Stimulated activated CD4-positive, alpha-beta T cell treated with anti-CD3 and anti-CD28 coated beads, Interleukin-1b, Interleukin-23, amount 100 ng/mL, for 48 hours (primary cell): ENCODE results near the gene ARHGEF17.

Experiments used
- DNase-seq: peaks from one replicate; pipeline ENCODE4 v3.0.0-alpha.2; 2020

The ARHGEF17 gene

GRCh38 chr11:73315293-73316020, 7.4 kb downstream of the ARHGEF17 start:
- no peak for DNase-seq

DNA sequence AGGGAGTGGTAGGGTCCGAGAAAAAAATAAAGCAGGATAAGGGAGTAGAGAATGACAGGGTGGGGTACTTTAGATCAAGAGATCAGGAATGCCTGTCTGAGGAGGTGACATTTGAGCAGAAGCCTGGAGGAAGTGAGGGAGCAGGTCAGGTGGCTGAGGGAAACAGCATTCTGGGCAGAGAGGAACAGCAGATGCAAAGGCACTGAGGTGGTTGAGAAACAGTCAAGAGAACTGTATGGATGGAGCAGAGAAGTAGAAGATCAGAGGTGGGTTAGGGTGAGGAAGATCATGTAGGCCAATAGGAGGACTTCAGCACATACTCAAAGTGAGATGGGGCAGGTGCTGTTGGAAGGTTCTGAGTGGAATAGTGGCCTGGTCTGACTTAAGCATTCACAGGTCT, 8.3 kb downstream of the ARHGEF17 start:
- DNase-seq = no peak

DNA sequence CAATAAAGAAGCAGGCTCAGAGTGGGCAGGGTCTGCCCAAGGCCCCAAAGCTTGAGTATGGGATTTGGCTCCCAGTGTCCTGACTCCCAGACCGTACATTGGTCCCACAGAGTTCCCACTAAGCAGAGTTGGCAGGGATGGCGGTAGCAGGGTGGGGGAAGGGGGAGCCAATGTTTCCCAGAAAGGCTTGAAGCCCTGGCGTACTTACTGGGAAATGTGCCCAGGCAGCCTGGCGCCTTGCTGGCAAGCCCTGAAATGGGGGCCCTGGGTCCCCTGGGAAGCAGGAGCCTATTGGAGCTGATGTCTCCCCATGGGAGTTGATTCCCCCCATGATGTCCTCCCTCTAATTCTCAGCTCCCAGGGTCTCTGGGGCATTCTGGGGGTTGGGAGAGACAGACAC, 9.3 kb downstream of the ARHGEF17 start:
- no peak for DNase-seq

GRCh38 chr11:73317803-73318202, 9.7 kb downstream of the ARHGEF17 start:
- DNase-seq = no peak

- no peak for DNase-seq
Observed at GRCh38 chr11:73318501-73319011, 10.5 kb downstream of the ARHGEF17 start.

GRCh38 chr11:73320763-73321603, 12.9 kb downstream of the ARHGEF17 start:
- no peak for DNase-seq

- no peak for DNase-seq
Observed at GRCh38 chr11:73321604-73322381, 13.7 kb downstream of the ARHGEF17 start.

- no peak for DNase-seq
Observed at GRCh38 chr11:73322382-73323306, 14.6 kb downstream of the ARHGEF17 start.

- no peak for DNase-seq
Observed at GRCh38 chr11:73323464-73323863, 15.4 kb downstream of the ARHGEF17 start.

GRCh38 chr11:73324116-73324515, 16.0 kb downstream of the ARHGEF17 start:
- no peak for DNase-seq

DNA sequence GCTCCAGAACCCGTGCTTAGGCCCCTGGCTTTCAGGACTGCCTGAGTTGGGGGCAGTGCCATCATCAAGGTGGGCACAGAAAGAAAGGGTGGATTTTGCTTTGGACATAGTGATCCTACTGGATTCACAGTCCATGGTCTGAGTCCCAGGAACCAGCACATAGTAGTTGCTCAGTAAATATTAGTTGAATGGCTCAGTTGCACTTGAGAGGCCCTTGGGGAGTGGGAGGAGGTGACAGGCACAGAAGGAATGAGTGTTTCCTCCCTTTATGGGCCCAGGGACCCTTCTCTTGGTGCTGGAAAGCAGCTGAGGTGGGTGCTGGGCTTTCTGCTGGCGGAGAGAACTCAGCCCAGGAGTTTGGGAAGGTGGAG, 16.6 kb downstream of the ARHGEF17 start:
- DNase-seq = no peak

DNA sequence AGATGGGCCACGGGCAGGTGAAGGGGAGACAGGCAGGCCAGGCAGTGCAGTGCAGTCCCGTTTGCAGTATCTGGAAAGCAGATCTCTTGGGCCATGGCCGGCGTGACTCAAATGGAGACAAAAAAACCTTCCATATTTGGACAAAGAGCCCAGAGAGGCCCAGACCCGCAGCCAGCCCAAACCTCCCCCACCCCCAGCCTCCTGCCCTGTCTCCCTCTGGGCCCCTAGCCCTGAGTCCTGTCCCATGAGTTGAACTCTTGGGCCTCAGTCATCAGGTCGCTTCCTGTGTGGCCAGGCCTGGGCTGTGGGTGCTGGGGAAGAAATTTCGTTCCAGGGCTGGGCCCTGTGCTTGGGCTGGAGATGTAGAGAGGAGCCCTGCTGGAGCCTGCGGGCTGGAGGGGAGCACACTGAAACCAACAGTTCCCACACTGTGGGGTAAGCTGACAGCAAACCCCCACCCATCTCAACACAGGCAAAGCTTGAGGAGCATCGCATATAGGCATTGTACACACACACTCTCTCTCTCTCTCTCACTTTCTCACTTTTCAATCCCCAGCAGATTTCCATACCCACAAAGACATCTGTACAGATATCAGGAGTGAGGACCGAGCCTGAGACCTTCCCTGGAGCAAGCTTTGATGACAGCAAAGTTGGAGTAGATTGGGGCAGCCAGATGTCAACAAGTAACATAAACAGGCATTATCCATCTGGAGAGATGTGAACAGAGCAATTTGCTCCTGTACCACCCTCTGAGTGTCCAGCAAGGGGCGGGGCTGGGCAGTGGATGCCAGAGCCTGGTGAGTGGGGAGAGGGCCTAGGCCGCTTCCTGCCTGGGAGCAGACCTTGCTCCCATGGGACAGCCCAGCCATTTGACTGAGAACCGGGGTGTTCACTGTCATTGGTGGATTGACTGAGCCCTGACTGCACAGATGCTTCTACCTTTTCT, 17.2 kb downstream of the ARHGEF17 start:
- no peak for DNase-seq

- no peak for DNase-seq
Observed at GRCh38 chr11:73326929-73327811, 19.1 kb downstream of the ARHGEF17 start.

GRCh38 chr11:73327812-73328364, 19.8 kb downstream of the ARHGEF17 start:
- DNase-seq = no peak

DNA sequence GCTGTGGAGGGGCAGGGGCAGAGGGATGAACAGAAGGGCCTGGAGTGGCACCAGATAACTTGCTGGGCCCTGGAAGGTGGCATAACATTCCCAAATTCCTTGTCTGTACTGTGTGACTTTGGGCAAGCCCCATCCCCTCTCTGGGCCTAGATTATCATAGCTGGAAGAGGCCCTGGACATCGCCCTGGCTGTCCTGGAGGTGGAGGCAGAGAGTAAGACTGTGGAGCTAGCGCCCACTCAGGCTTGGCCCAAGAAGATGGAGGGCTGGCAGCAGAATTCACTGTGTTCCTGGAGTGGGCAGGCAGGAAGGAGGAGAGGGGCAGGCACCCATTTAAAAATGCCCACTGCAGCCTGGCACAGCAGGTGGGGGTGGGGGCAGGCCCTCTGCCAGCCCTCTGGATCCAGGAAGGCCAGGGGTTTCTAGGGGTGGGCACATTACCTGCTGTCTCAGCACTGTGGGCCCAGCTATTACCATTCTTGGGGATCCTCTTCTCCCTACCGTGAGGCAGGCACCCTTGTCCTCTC, 22.6 kb downstream of the ARHGEF17 start:
- no peak for DNase-seq

DNA sequence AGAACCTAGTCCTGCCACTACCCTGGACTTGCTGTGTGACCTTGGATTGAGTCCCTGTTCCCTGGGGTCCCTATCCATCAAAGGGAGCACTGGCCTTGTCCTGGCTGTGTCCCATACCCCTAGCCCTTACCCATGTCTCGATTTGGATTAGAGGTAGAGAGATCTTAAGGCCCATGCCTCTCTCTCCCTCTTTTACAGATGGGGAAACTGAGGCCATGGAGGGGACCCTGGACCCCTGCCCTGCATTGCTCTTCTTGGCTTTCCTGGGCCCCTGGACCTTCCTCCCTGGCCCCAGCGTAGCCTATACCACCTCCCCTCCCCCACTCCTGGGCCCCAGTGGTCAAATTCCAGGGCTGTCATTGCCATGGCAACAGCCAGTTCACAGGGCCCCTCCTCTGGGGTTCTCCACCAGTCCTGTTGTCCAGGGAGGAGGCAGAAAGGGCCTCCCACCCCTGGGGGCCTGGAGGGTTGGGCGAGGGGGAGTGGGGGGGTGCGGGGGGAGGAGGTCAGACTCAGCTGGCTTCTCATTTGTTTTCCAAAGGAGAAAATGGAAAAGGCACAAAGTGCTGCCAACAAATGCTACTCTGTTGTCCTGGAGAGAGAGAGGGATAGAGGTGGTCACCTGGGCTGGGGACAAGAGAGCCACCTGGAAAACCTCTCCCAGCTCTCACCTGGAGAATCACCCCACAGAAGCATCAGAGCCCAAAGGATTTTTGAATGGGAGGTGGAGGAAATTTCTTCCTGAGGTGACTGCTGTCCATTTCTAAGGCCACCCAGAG, 23.3 kb downstream of the ARHGEF17 start:
- DNase-seq = no peak

DNA sequence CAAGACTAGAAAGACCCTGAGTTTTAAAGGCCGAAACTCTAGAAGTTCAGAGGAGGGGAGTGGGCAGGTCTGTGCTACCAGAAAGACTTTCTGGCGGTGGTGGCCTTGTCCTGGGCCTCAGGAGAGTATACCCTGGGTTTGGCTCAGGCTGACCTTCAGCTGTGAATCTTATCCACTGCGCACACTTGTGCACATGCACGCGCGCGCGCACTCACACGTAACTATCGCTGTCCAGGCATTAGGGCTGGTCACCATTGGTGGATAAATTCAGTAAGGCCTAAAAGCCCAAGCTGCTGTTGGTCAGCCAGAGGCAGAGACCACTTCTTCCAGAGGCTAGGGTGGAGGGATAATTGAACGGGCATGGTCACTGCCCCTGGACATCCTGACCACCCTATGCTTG, 25.1 kb downstream of the ARHGEF17 start:
- DNase-seq = no peak

DNA sequence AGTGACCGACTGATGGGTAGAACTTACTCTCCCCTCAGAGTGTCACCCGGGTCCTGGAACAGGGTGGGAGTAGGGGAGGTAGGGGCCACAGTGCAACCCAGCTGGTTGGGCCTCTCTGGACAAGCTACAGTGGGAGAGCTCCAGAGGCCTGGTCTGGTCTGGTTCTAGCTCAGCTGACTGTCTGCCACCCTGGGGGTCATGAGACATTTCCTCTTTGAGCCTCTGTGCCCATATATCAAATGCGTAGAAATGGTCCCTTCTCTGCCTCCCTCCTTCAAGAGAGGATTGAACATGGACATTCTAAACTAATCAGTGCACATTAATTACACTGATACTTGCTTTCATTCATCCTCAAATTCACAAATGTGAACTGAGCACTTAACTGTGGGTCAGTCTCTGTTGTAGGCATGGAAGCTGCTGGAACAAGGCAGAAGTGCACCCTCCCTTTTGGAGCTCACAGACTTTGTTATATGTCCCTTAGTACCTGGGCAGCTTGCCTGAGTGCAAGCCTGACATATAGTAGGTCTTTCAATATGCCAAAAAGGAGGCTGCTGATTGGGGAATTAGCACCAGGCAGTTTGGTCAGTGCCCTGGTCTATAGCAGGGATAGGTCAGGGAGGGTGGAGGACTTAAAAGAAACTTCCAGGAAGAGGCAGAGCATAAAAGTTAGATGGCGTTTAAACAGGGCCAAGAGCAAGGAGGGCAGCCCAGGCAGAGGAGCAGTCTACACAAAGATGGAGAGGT, 25.7 kb downstream of the ARHGEF17 start:
- no peak for DNase-seq
